ENCODE results near the gene SLC4A2.

DNA sequence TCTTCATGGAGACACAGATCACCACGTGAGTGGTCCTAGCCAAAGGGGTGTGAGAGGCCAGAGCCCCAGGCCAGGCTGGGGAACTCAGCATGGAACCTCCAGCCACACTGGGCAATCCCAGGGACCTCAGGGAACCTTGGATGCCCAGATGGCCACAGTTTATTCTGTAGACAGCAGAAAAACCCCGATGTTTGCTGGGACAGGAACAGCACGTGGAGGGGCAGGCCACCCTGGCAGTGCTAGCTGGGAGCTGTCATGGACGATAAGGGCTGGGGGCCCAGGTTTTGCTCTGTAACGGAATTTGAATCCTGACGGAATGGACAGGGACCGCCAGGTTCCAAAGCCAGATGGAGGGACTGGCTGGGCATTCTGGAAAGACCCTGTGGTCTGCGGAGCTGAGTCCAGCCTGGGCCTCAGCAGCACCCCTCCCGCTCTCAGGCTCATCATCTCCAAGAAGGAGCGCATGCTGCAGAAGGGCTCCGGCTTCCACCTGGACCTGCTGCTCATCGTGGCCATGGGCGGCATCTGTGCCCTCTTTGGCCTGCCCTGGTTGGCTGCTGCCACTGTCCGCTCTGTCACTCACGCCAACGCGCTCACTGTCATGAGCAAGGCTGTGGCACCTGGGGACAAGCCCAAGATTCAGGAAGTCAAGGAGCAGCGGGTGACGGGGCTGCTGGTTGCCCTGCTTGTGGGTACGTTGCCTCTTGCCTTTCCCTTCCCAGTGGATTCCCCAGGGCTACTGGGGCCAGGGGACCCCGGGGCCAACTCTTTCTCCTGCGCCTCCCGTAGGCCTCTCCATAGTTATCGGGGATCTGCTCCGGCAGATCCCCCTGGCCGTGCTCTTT lies 15.7 kb downstream of the SLC4A2 start:
- TF ChIP-seq SUZ12 (IDR thresholded peaks at IDR 0.05; ENCODE audit: low read length) (no peak), CBX5 (IDR thresholded peaks at IDR 0.05; ENCODE audit: low read depth, low read length) (no peak), CHD1 (IDR thresholded peaks at IDR 0.05; ENCODE audit: low read depth, low read length) (no peak), RFX5 (IDR thresholded peaks at IDR 0.05; ENCODE audit: borderline replicate concordance, low read depth, low read length) (no peak)
- TF ChIP-seq, protein P1, sequence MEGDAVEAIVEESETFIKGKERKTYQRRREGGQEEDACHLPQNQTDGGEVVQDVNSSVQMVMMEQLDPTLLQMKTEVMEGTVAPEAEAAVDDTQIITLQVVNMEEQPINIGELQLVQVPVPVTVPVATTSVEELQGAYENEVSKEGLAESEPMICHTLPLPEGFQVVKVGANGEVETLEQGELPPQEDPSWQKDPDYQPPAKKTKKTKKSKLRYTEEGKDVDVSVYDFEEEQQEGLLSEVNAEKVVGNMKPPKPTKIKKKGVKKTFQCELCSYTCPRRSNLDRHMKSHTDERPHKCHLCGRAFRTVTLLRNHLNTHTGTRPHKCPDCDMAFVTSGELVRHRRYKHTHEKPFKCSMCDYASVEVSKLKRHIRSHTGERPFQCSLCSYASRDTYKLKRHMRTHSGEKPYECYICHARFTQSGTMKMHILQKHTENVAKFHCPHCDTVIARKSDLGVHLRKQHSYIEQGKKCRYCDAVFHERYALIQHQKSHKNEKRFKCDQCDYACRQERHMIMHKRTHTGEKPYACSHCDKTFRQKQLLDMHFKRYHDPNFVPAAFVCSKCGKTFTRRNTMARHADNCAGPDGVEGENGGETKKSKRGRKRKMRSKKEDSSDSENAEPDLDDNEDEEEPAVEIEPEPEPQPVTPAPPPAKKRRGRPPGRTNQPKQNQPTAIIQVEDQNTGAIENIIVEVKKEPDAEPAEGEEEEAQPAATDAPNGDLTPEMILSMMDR (IDR thresholded peaks at IDR 0.05; ENCODE audit: control extremely low read depth in 1 of 3, insufficient read depth in 1 of 3, low read depth in 1 of 3, low read length in 3 of 3), result no peak

Data from H1 (cell line).